HG03460 (cell line): ENCODE results near the gene SERPINB4.
"Not testable (repeated sequence)": the region's sequence is repeated elsewhere in the genome, so short reads cannot be mapped to it uniquely, and the experiment has no call there.

Experiments used
- ATAC-seq: cut with Tn5 transposase; IDR thresholded peaks from one replicate; pipeline ENCODE4 v1.9.1; 2021; ENCODE audit not compliant: unreplicated experiment

Gene SERPINB4

GRCh38 chr18:63644142-63644541 is at the start of gene SERPINB4:
Gene SERPINB4 (minus strand): TSS chr18:63644256. CDS start chr18:63643577, 679 bp downstream.
- ATAC-seq, result not testable (repeated sequence)

GRCh38 chr18:63689064-63689463 is 45.0 kb upstream of the SERPINB4 start:
- no peak for ATAC-seq

- ATAC-seq, result no peak
These were observed 42.8 kb upstream of the SERPINB4 start for GRCh38 chr18:63686871-63687270.

DNA sequence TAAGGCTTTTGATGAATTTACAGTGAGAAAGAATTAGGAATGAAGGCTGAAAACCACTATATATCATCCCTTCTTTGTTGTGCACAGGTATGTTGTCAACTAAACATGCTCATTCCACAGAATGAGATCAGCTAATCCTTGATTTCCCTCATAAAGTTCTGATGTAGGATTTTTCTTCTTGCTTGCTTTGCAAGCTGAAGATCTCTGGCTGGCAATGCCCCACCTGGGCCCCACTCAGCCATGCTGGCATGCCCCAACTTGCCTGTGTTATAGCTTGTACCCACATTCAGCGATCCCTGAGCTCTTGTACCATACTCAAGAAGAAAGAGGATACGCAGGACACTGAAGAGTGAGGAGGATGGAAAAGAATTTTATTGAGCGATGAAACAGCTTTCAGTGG is 40.7 kb upstream of the SERPINB4 start:
- ATAC-seq, result no peak

DNA sequence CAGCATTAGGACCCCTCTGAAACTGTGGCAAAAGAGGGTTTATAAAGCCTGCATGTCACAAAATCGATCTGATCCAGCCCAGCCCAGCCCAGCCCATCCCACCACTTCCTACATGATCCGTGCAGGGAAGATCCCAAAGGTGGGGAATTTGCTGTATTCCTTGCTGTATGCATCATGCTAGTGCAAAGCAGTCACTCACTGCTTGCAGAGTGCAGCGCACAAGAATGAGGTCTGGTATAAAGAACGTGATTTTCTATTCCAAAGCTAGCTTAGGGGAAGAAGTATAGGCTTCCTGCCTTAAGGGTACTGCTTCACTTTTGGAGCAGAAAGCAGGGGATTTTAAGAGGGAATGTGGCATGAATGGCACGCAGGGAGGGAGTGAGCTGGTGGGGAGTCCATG is 39.8 kb upstream of the SERPINB4 start:
- ATAC-seq, result no peak

DNA sequence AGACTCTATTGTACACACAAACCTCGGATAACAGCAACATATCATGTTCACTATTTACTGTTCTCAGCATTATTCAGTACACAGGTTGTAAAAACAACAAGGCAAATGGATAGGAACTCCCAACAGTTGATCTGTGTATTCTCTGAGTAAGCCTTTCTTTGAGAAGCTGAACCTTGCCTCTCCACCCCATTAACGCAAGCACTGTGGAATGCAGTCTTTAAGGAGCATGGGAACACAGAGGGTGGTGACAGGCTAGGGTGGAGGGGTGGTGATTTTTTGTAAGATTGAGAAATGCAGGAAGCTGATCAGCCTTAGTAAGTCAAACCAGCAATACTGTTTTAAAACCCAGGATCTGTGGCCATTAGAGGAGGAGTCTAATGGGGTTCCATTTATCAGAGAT is 39.1 kb upstream of the SERPINB4 start:
- ATAC-seq, result no peak

DNA sequence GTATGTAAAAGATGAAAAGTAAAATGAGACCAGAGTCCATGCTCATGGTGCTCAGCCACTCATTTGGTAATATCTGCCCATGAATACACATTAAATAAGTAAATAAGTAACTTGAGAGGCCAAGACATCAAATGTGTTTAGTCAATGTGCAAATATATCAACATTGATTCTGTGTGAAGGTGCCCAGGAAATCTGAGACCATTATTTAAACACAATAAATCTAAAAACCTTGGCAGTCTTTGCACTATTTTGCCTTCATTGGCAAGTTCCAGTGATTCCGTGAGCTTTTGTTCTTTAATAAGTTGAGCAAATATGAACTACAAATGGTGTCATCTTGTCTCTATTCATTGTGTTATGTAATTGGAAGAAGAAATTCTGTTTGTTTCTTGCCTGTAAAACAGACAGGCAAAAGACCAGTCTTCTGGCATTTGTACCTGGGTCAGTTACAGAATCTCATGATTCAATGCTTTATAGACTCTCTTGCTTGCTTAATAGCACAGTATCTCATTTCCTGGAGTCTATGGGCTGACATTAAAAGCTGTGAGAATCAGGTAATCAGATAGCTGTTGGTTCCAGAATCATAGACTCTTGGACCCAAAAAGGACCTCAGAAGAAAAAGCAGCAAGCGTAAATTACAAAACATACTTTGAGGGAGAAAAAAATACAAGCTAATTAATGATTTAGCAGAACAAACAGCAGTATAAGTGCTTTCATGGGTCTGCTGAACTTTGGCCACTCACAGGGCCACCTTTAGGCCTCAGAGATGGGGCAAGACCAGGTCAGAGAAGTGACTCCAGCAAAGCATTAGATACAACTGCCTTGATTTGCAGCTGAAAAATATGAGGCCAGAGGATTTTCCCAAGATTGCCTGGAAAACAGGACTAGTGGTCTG is 37.6 kb upstream of the SERPINB4 start:
- no peak for ATAC-seq

- no peak for ATAC-seq
These were observed 36.0 kb upstream of the SERPINB4 start for GRCh38 chr18:63679820-63680606.

DNA sequence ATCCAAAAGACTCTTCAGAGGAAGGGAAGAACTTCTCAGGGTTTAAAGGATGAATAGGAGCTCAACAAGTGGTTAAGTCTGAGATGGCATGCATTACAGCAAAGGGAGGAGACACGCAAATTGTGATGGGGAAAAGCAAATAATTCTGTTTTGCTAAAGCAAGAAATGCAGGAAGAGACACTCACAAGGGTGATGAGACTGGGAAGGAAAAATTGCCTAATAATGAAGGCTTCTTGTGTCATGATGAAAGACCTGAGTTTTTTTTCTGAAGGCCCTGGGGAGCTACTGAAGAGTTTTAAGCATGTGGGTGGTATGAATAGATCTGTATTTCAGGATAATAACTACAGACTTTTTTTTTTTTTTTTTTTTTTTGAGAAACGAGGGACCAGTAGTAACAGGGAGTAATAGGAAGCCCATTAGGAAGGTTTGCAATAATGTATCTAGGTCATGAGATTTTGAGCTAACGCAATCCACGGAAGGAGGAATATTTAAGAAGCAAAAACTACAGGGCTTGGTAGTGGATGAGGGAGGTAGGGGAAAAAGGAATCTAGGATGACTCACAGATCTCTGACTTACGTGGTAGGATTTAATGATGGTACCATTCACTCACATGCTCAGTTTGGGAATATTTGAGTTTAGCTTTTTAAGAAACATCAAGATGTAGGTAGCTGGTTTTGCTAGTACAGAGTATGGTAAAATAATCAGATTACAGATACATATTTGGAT is 33.6 kb upstream of the SERPINB4 start:
- ATAC-seq, result no peak

GRCh38 chr18:63676526-63677323 is 32.7 kb upstream of the SERPINB4 start:
- ATAC-seq, result no peak

GRCh38 chr18:63664571-63664970 is 20.5 kb upstream of the SERPINB4 start:
- no peak for ATAC-seq

GRCh38 chr18:63661750-63662149 is 17.7 kb upstream of the SERPINB4 start, which contains the start of gene SERPINB3:
Gene SERPINB3 (minus strand): TSS chr18:63661893. CDS start chr18:63661216, 677 bp downstream.
- ATAC-seq, result not testable (repeated sequence)

DNA sequence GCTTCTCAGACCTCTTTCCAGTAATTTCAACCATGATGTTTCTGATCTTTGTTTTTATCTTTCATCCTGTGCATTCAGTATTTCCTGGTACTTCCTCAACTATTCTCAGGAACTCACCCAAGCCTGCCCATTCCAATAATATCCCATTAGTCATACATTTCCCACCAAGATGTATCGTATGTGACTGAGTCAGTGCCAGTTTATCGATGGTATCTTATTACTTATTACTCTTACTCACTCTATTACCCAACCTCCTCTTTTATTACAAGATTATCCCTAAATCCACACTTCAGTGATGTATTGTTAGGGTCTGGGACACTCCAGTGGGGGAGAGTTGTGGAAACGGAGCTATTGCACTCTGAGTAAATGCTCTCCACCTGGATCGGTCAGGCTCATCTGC is 14.9 kb upstream of the SERPINB4 start:
- ATAC-seq, result not testable (repeated sequence)

- ATAC-seq, result not testable (repeated sequence)
These were observed 6.2 kb upstream of the SERPINB4 start for GRCh38 chr18:63650271-63650670.

GRCh38 chr18:63648241-63648640 is 4.2 kb upstream of the SERPINB4 start:
- ATAC-seq, result no peak

DNA sequence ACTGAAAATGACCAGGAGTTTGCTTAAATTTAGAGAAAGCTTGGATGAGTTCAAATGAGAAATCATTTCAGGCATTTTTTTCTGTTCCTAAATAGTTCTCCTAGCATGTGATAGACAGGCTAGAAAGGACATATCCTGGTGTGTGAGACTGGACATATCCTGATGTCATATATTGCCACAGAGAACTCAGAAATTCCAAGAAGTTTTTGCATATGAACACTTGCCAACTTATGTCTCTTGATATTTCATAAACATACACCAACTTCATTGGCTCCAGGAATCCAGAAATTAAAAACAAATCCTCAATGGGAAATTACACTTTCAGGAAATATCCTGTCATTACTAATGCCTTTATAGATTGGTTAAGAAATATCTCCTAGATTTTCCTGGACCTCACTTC is 2.9 kb upstream of the SERPINB4 start:
- no peak for ATAC-seq

- not testable (repeated sequence) for ATAC-seq
These were observed 638 bp upstream of the SERPINB4 start for GRCh38 chr18:63644694-63645093.

- ATAC-seq, result not testable (repeated sequence)
These were observed 1.2 kb downstream of the SERPINB4 start for GRCh38 chr18:63642668-63643356.

GRCh38 chr18:63641157-63641680 is 2.8 kb downstream of the SERPINB4 start:
- not testable (repeated sequence) for ATAC-seq
